T-helper 17 cell (primary cell): ENCODE measurements around the gene CLN6. TPM values are rescaled to one million over a fixed set of nuclear protein-coding genes. Genes with fewer than 3 reads are reported as not detected.
A peak's percentile ranks its signal among the peaks of the same experiment; 100 is the strongest.
"Not testable (repeated sequence)": the region's sequence is repeated elsewhere in the genome, so short reads cannot be mapped to it uniquely, and the experiment has no call there.

ENCODE experiments used
- ATAC-seq: fragments of 150-1000 bp; cut with Tn5 transposase; 2 replicates; pipeline ENCODE4 v1.10.0; 2021; ENCODE audit warnings: mild to moderate bottlenecking, moderate library complexity
- DNase-seq, 3 donors: peaks; one replicate each; pipeline versions ENCODE4 v3.0.0 to v3.0.0-alpha.2; 2020 to 2021
- H3K9me3 ChIP-seq: one replicate; pipeline ENCODE4 v1.7.0; 2013; ENCODE audit warnings: low read length, mild to moderate bottlenecking; ENCODE audit not compliant: control insufficient read depth, poor library complexity, severe bottlenecking
- H3K27ac Mint-ChIP-seq: one replicate; pipeline ENCODE4 v1.8.0; 2022; ENCODE audit warnings: mild to moderate bottlenecking, moderate library complexity, mixed read lengths
- H3K27me3 Mint-ChIP-seq: one replicate; pipeline ENCODE4 v1.8.0; 2022; ENCODE audit warnings: mixed read lengths
- H3K36me3 Mint-ChIP-seq: one replicate; pipeline ENCODE4 v1.8.0; 2022; ENCODE audit warnings: low read depth, mixed read lengths
- H3K4me1 Mint-ChIP-seq: one replicate; pipeline ENCODE4 v1.8.0; 2022; ENCODE audit warnings: mild to moderate bottlenecking, mixed read lengths
- H3K4me3 Mint-ChIP-seq: one replicate; pipeline ENCODE4 v1.8.0; 2022; ENCODE audit warnings: mild to moderate bottlenecking, moderate library complexity, mixed read lengths
- total RNA-seq, 4 donors: library from RNA in 2 of 4; stranded (reverse) in 2 of 4; gene quantifications; one replicate each; pipeline ENCODE4 v1.2.3 and lab custom pipeline; 2022 to 2026

The CLN6 gene
- total RNA-seq, 2 donors from 2014 or later = 14.3 to 14.6 TPM

DNA sequence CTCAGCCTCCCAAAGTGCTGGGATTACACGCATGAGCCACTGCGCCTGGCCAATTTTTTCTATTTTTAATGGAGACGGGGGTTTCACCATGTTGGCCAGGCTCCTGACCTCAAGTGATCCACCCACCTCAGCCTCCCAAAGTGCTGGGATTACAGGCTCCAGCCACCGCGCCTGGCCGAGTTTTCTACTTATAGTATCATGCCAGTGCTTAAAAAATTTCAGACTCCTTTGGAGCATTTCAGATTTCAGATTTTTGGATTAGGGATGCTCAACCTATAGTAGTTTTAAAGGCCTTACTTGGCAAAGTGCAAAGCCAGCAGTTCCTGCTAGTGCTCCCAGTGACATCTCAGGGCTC is 16.1 kb downstream of the CLN6 start:
- H3K36me3 Mint-ChIP-seq, H3K9me3 ChIP-seq, H3K27ac Mint-ChIP-seq, H3K27me3 Mint-ChIP-seq, H3K4me3 Mint-ChIP-seq, ATAC-seq, DNase-seq: not testable (repeated sequence)
- peaks cover 13% of the 10 kb centered on the region for H3K4me1 Mint-ChIP-seq

- peaks cover 15% of the 10 kb centered on the region for H3K4me1 Mint-ChIP-seq
Measured at GRCh38 chr15:68211656-68212320, 17.7 kb downstream of the CLN6 start.

GRCh38 chr15:68210821-68211655 is 18.5 kb downstream of the CLN6 start:
- DNase-seq = peak; percentile 22 to 51 (median 28)
- peaks cover 13% of the 10 kb centered on the region for H3K4me1 Mint-ChIP-seq
- peak; percentile 69 for ATAC-seq
- H3K36me3 Mint-ChIP-seq = no peaks in the 10 kb centered on the region
- no peak overlapping the region for H3K4me3 Mint-ChIP-seq
- no peak overlapping the region for H3K27ac Mint-ChIP-seq
- no peaks in the 10 kb centered on the region for H3K27me3 Mint-ChIP-seq
- no peaks in the 10 kb centered on the region for H3K9me3 ChIP-seq

More at GRCh38 chr15:68211656-68212320, 17.7 kb downstream of the CLN6 start:
- Mint-ChIP-seq H3K27ac (no peak overlapping the region), H3K27me3 (no peaks in the 10 kb centered on the region), H3K36me3 (no peaks in the 10 kb centered on the region), H3K4me3 (no peak overlapping the region)
- ATAC-seq (no peak), DNase-seq (no peak)
- H3K9me3 ChIP-seq = no peaks in the 10 kb centered on the region

- Mint-ChIP-seq H3K36me3 (no peaks in the 10 kb centered on the region), H3K27ac (no peak overlapping the region)
Measured at GRCh38 chr15:68210409-68210756, 19.1 kb downstream of the CLN6 start.

GRCh38 chr15:68209735-68210408 is 19.7 kb downstream of the CLN6 start:
- H3K27me3 Mint-ChIP-seq = no peaks in the 10 kb centered on the region
- no peaks in the 10 kb centered on the region for H3K36me3 Mint-ChIP-seq
- peak overlapping the region; percentile 36 for H3K4me3 Mint-ChIP-seq
- DNase-seq (no peak), ATAC-seq (peak; percentile 44)
- peaks cover 13% of the 10 kb centered on the region for H3K4me1 Mint-ChIP-seq
- H3K9me3 ChIP-seq = no peaks in the 10 kb centered on the region
- H3K27ac Mint-ChIP-seq = peak overlapping the region; percentile 78

More at GRCh38 chr15:68210409-68210756, 19.1 kb downstream of the CLN6 start:
- no peaks in the 10 kb centered on the region for H3K9me3 ChIP-seq
- ATAC-seq (no peak), DNase-seq (no peak)
- no peaks in the 10 kb centered on the region for H3K27me3 Mint-ChIP-seq
- H3K4me1 Mint-ChIP-seq = peaks cover 13% of the 10 kb centered on the region
- no peak overlapping the region for H3K4me3 Mint-ChIP-seq

- Mint-ChIP-seq H3K27me3 (no peaks in the 10 kb centered on the region), H3K36me3 (no peaks in the 10 kb centered on the region), H3K4me1 (peaks cover 13% of the 10 kb centered on the region), H3K27ac (peak overlapping the region; percentile 78), H3K4me3 (no peak overlapping the region)
- DNase-seq (no peak), ATAC-seq (no peak)
- no peaks in the 10 kb centered on the region for H3K9me3 ChIP-seq
Measured at GRCh38 chr15:68209272-68209671, 20.3 kb downstream of the CLN6 start.

DNA sequence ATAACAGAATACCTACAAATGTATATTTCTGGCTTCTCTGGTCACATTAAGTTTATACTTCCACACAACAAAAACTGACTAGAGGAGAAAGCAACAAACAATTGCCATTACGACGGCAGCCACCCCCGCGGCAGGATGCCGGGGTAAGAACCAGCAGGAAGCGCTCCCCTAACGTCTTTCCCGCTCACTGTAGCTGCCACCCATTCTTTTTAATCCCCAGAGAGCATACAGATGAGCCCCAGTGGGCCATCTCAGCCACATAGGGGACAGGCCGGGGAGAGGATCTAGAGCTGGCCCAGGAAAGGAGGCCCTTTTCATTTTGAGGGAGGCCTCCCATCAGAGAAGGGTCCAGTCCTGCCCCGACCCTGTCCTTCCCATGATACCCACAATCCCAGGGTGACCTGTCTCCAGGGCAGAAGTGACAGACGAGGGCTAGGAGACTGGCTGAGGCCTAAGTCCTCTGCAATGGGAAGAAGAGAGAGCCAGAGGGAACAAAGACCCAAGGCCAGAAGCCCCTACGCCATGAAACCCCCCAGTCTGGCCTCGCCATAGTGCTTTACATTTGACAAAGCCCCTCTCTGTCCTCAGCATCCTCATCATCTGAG is 20.8 kb downstream of the CLN6 start:
- H3K4me3 Mint-ChIP-seq = no peak overlapping the region
- no peaks in the 10 kb centered on the region for H3K27me3 Mint-ChIP-seq
- DNase-seq = no peak
- H3K27ac Mint-ChIP-seq = no peak overlapping the region
- no peak for ATAC-seq
- peaks cover 11% of the 10 kb centered on the region for H3K4me1 Mint-ChIP-seq
- no peaks in the 10 kb centered on the region for H3K9me3 ChIP-seq
- no peaks in the 10 kb centered on the region for H3K36me3 Mint-ChIP-seq

GRCh38 chr15:68208136-68208535 is 21.4 kb downstream of the CLN6 start:
- no peaks in the 10 kb centered on the region for H3K9me3 ChIP-seq
- H3K36me3 Mint-ChIP-seq = no peaks in the 10 kb centered on the region
- DNase-seq (no peak), ATAC-seq (no peak)
- H3K4me3 Mint-ChIP-seq = peak overlapping the region; percentile 53
- H3K27ac Mint-ChIP-seq = no peak overlapping the region
- H3K27me3 Mint-ChIP-seq = no peaks in the 10 kb centered on the region
- H3K4me1 Mint-ChIP-seq = peaks cover 11% of the 10 kb centered on the region

GRCh38 chr15:68207176-68207935 is 22.2 kb downstream of the CLN6 start:
- H3K4me3 Mint-ChIP-seq = no peak overlapping the region
- H3K27ac Mint-ChIP-seq = peak overlapping the region; percentile 51
- ATAC-seq (no peak), DNase-seq (no peak)
- H3K4me1 Mint-ChIP-seq = peaks cover 11% of the 10 kb centered on the region
- H3K9me3 ChIP-seq = no peaks in the 10 kb centered on the region
- H3K36me3 Mint-ChIP-seq = no peaks in the 10 kb centered on the region
- H3K27me3 Mint-ChIP-seq = no peaks in the 10 kb centered on the region

GRCh38 chr15:68206711-68207151 is 22.8 kb downstream of the CLN6 start:
- ATAC-seq = no peak
- H3K36me3 Mint-ChIP-seq = no peaks in the 10 kb centered on the region
- no peaks in the 10 kb centered on the region for H3K27me3 Mint-ChIP-seq
- H3K9me3 ChIP-seq = no peaks in the 10 kb centered on the region
- peaks cover 13% of the 10 kb centered on the region for H3K4me1 Mint-ChIP-seq
- no peak overlapping the region for H3K4me3 Mint-ChIP-seq
- peak overlapping the region; percentile 51 for H3K27ac Mint-ChIP-seq
- no peak for DNase-seq

GRCh38 chr15:68205954-68206539 is 23.5 kb downstream of the CLN6 start:
- Mint-ChIP-seq H3K27me3 (no peaks in the 10 kb centered on the region), H3K4me1 (peaks cover 14% of the 10 kb centered on the region), H3K36me3 (no peaks in the 10 kb centered on the region), H3K27ac (peak overlapping the region; percentile 14), H3K4me3 (peak overlapping the region; percentile 12)
- ATAC-seq (no peak), DNase-seq (no peak)
- H3K9me3 ChIP-seq = no peaks in the 10 kb centered on the region

- no peak for ATAC-seq
- Mint-ChIP-seq H3K4me3 (no peak overlapping the region), H3K4me1 (peaks cover 11% of the 10 kb centered on the region), H3K27ac (peak overlapping the region; percentile 14), H3K36me3 (no peaks in the 10 kb centered on the region), H3K27me3 (no peaks in the 10 kb centered on the region)
- DNase-seq = no peak
- no peaks in the 10 kb centered on the region for H3K9me3 ChIP-seq
Measured at GRCh38 chr15:68205558-68205944, 24.0 kb downstream of the CLN6 start.
